ENCODE results near the gene NDUFAF7. TPM values are rescaled to one million over a fixed set of nuclear protein-coding genes. Genes with fewer than 3 reads are reported as not detected.
A peak's percentile ranks its signal among the peaks of the same experiment; 100 is the strongest.
"Not testable (repeated sequence)": the region's sequence is repeated elsewhere in the genome, so short reads cannot be mapped to it uniquely, and the experiment has no call there.

Gene NDUFAF7
- total and polyA plus RNA-seq, 8 donors, result 7.3 to 79.9 (median 19.8) TPM

DNA sequence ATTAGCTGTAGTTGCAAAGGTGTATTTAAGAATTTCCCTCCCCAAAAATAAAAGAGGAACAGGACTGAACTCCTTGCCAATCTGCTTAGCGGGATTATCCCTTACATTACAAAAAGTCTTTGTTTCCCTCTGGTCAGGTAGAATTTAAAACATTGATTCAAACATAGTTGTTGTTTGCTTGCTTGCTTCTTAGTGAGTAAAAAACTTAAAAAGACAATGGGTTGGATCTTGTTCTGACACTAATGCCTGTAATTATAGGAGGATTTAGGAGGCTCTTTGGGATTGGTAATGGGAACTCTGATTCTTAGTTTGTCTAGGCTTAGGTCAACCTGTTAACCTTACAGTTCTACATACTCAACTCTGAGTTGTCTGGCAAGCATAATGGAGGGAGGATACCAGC lies 38.9 kb upstream of the NDUFAF7 start:
- TF ChIP-seq, protein P1, sequence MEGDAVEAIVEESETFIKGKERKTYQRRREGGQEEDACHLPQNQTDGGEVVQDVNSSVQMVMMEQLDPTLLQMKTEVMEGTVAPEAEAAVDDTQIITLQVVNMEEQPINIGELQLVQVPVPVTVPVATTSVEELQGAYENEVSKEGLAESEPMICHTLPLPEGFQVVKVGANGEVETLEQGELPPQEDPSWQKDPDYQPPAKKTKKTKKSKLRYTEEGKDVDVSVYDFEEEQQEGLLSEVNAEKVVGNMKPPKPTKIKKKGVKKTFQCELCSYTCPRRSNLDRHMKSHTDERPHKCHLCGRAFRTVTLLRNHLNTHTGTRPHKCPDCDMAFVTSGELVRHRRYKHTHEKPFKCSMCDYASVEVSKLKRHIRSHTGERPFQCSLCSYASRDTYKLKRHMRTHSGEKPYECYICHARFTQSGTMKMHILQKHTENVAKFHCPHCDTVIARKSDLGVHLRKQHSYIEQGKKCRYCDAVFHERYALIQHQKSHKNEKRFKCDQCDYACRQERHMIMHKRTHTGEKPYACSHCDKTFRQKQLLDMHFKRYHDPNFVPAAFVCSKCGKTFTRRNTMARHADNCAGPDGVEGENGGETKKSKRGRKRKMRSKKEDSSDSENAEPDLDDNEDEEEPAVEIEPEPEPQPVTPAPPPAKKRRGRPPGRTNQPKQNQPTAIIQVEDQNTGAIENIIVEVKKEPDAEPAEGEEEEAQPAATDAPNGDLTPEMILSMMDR (IDR thresholded peaks at IDR 0.05), result no peak
- TF ChIP-seq POLR2A (IDR thresholded peaks at IDR 0.05) (no peak), EP300 (IDR thresholded peaks at IDR 0.05) (no peak)
- H3K4me1 ChIP-seq, result peaks cover 4 to 13% (median 10%) of the 10 kb centered on the region in 4 donors
- no peaks in the 10 kb centered on the region for H3K27me3 ChIP-seq
- no peak for DNase-seq
- H3K9me3 ChIP-seq, result no peaks in the 10 kb centered on the region
- intact Hi-C loops (cut with DNase I; ENCODE audit: low total_unique reads), result no loop called here
- H3K4me3 ChIP-seq, result no peak overlapping the region
- no peaks in the 10 kb centered on the region for H3K36me3 ChIP-seq
- H3K27ac ChIP-seq, result no peak overlapping the region
- 82 to 96% (median 94%) methylated on average over 1 of the region's 1 CpG for WGBS, 5 donors

DNA sequence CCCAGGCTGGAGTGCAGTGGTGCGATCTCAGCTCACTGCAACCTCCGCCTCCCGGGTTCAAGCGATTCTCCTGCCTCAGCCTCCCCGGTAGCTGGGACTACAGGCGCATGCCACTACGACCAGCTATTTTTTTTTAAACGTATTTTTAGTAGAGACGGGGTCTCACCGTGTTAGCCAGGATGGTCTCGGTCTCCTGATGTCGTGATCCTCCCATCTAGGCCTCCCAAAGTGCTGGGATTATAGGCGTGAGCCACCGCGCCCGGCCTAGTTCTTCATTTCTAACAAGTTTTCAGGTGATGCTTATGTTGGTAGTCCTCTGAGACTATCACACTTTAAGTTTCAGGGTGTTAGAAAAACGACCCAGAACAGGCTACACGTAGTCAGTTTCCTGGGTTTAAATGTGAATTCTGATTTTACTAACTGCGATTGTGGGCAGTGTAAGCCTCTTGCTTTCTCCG lies 35.6 kb upstream of the NDUFAF7 start:
- peak overlapping the region; percentile 62 to 89 (median 78) for H3K4me3 ChIP-seq
- H3K4me1 ChIP-seq, result peaks cover 9 to 27% (median 19%) of the 10 kb centered on the region in 4 donors
- intact Hi-C loops (cut with DNase I; ENCODE audit: low total_unique reads); H3K27me3 ChIP-seq; DNase-seq; H3K9me3 ChIP-seq: not testable (repeated sequence)
- WGBS, 5 donors, result 80 to 85% (median 82%) methylated on average over 20 of the region's 20 CpGs
- peaks cover 0 to 14% (median 8%) of the 10 kb centered on the region in 4 donors for H3K36me3 ChIP-seq
- H3K27ac ChIP-seq, result peak overlapping the region; percentile 87 to 93 (median 88)

DNA sequence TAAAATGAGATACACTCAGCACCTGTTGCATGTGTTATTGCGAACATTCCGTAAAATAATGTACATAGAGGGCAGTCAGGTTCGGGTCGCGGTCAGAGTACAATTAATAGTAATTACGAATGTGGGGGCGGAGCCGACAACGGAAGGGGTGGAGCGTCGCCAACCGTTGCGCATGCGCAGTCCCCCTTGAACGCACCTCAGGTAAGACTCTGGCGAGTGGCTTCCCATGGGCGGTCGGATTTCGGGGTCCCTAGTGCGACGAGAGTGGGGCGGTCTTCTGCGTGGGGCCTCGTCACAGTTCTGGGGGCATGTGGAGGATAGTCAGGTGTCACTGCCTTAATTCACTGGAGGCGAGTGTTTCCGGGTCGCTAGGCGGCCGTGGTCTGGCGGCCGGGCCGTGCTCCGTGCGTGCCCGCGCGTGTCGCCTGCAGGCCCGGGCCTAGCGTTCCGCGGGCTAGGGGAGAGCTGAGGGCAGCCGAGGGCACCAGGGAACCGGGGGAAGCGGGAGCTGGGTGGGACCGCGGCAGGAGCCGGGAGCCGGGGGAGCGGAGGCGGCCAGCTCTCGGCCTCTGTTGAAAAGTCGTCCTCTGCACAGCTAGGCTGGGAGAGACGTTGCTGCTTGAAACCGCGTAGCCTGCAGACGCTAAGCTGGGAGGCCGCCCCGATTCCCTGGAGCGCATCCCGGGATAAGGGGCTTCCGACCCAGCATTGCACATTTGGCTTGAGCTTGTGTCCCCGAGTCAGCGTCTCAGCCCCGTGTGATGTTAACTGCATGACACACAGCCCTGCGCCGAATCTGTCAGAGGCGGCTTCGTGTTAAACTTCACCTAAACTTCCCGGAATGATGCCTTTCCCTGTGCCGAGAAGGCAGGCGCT lies 34.9 kb upstream of the NDUFAF7 start, which contains the start of gene CEBPZOS:
Gene CEBPZOS, plus strand, starts transcription at position 177 of the 876 bp plus-strand sequence. CDS start 3,209 bp downstream, outside the sequence.
- 0 to 1% (median 0%) methylated on average over 29 to 72 of the region's 72 CpGs for WGBS, 5 donors
- peak within 1 kb of the TSS; percentile 62 to 89 (median 78) for H3K4me3 ChIP-seq
- H3K9me3 ChIP-seq, result no peaks in the 10 kb centered on the region
- no peaks in the 10 kb centered on the region for H3K27me3 ChIP-seq
- H3K27ac ChIP-seq, result peak within 1 kb of the TSS; percentile 87 to 93 (median 88)
- H3K36me3 ChIP-seq, result peaks cover 5 to 21% (median 15%) of the 10 kb centered on the region in 4 donors
- H3K4me1 ChIP-seq, result peaks cover 9 to 27% (median 19%) of the 10 kb centered on the region in 4 donors
- peak; percentile 87 to 96 for DNase-seq
- intact Hi-C loops (cut with DNase I; ENCODE audit: low total_unique reads), result no loop called here
- TF ChIP-seq, protein P1 (IDR thresholded peaks at IDR 0.05), result no peak
- TF ChIP-seq POLR2AphosphoS5 (IDR thresholded peaks at IDR 0.05) (peak; percentile 58 to 92 (median 90)), EP300 (IDR thresholded peaks at IDR 0.05) (no peak), POLR2A (IDR thresholded peaks at IDR 0.05) (peak in 2 of 4 donors; percentile 24 to 53)

DNA sequence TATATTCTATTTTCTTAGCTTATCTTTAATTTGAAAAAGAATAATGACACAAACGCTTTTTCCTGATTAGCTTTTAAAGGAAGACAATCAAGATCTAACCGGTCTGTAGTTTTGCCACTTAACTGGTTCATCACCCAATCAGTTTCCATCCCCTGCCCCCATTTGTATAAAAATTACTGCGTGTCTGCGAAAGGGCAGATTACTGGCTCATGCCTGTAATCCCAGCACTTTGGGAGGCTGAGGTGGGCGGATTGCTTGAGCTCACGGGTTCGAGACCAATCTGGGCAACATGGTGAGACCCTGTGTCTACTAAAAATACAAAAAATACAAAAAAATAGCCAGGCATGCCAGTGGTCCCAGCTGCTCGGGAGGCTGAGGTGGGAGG lies 32.8 kb upstream of the NDUFAF7 start:
- H3K4me3 ChIP-seq, result no peak overlapping the region
- no peak for DNase-seq
- no peaks in the 10 kb centered on the region for H3K27me3 ChIP-seq
- no peak for TF ChIP-seq POLR2A (IDR thresholded peaks at IDR 0.05)
- TF ChIP-seq EP300 (IDR thresholded peaks at IDR 0.05), result no peak
- TF ChIP-seq, protein P1 (IDR thresholded peaks at IDR 0.05), result no peak
- TF ChIP-seq POLR2AphosphoS5 (IDR thresholded peaks at IDR 0.05), result no peak
- 73 to 84% (median 81%) methylated on average over 8 of the region's 8 CpGs for WGBS, 5 donors
- H3K4me1 ChIP-seq, result peaks cover 9 to 27% (median 19%) of the 10 kb centered on the region in 4 donors
- peaks cover 0 to 3% (median 2%) of the 10 kb centered on the region in 4 donors for H3K9me3 ChIP-seq
- peaks cover 12 to 42% (median 36%) of the 10 kb centered on the region in 4 donors for H3K36me3 ChIP-seq
- intact Hi-C loops (cut with DNase I; ENCODE audit: low total_unique reads), result no loop called here
- H3K27ac ChIP-seq, result no peak overlapping the region
